LNCaP clone FGC (cell line): ENCODE data around the gene TERC.
A peak's percentile ranks its signal among the peaks of the same experiment; 100 is the strongest.

Source experiments
- DNase-seq: peaks from one replicate; pipeline ENCODE4 v3.0.0-alpha.2; 2011; ENCODE audit warnings: low read depth
- H3K4me3 ChIP-seq: 2 replicates; pipeline ENCODE4 v1.5.1; 2011; ENCODE audit warnings: mild to moderate bottlenecking, low read depth, low read length, control low read depth
- CTCF ChIP-seq: IDR thresholded peaks from 2 replicates; pipeline ENCODE4 v1.5.1; 2012; ENCODE audit warnings: mild to moderate bottlenecking; ENCODE audit not compliant: control insufficient read depth, insufficient read depth; ENCODE audit errors: extremely low read depth

Gene TERC

GRCh38 chr3:169764882-169765612 lies at the start of gene TERC:
TERC (minus strand) TSS chr3:169765060.
- no peak for TF ChIP-seq CTCF
- peak within 1 kb of the TSS; percentile 68 for H3K4me3 ChIP-seq
- DNase-seq, result peak; percentile 58

- H3K4me3 ChIP-seq, result no peak overlapping the region
- TF ChIP-seq CTCF, result no peak
- no peak for DNase-seq
These were observed 49.1 kb upstream of the TERC start for GRCh38 chr3:169813757-169814517.

- TF ChIP-seq CTCF, result no peak
- no peak overlapping the region for H3K4me3 ChIP-seq
- no peak for DNase-seq
These were observed 48.4 kb upstream of the TERC start for GRCh38 chr3:169813278-169813677.

- no peak for TF ChIP-seq CTCF
- H3K4me3 ChIP-seq, result no peak within 1 kb of the TSS
- DNase-seq, result no peak
These were observed 47.7 kb upstream of the TERC start, which contains the start of the genes LRRC34 and LRRIQ4 for GRCh38 chr3:169812332-169813235. LRRC34 (minus strand) TSS chr3:169812904; CDS start chr3:169812548, 356 bp downstream. LRRIQ4 (plus strand) TSS chr3:169812870; CDS start chr3:169821922, 9,052 bp downstream.

- H3K4me3 ChIP-seq, result no peak overlapping the region
- DNase-seq, result no peak
These were observed 46.9 kb upstream of the TERC start for GRCh38 chr3:169811631-169812331.

More at GRCh38 chr3:169811631-169812331, 46.9 kb upstream of the TERC start:
- TF ChIP-seq CTCF, result no peak
